ENCODE results near the gene VSTM1.

GRCh38 chr19:54069470-54069869, 5.8 kb upstream of the VSTM1 start:
- TF ChIP-seq ZFP30 (CRISPR knock-in tag; IDR thresholded peaks at IDR 0.05) = no peak
- TF ChIP-seq ZNF8 (CRISPR knock-in tag; IDR thresholded peaks at IDR 0.05) = no peak
- no peak for TF ChIP-seq ESRRG (CRISPR knock-in tag; IDR thresholded peaks at IDR 0.05)
- TF ChIP-seq TOX (CRISPR knock-in tag; IDR thresholded peaks at IDR 0.05; ENCODE audit: borderline replicate concordance) = no peak
- TF ChIP-seq SNAI2 (CRISPR knock-in tag; IDR thresholded peaks at IDR 0.05) = no peak
- no peak for TF ChIP-seq GLIS3 (CRISPR knock-in tag; IDR thresholded peaks at IDR 0.05)
